Ascending aorta (tissue), 2 donors: ENCODE measurements around the gene ARRDC3. TPM values are rescaled to one million over a fixed set of nuclear protein-coding genes. Genes with fewer than 3 reads are reported as not detected.

Experiments used
- DNase-seq, 2 donors: peaks; one replicate each; pipeline ENCODE4 v3.0.0-alpha.2; 2019; ENCODE audit warnings: low spot score in 2 of 2
- H3K27ac ChIP-seq, 2 donors: fragments of 200-600 bp; sonication (generic); one replicate each; pipeline ENCODE4 v1.5.1; 2016 to 2017; ENCODE audit warnings: mild to moderate bottlenecking in 1 of 2
- H3K27me3 ChIP-seq: fragments of 200-600 bp; sonication (generic); one replicate; pipeline ENCODE4 v1.5.1; 2017
- H3K36me3 ChIP-seq, 2 donors: fragments of 200-600 bp; sonication (generic); one replicate each; pipeline ENCODE4 v1.5.1; 2016
- H3K4me1 ChIP-seq, 2 donors: fragments of 200-600 bp; sonication (generic); one replicate each; pipeline ENCODE4 v1.5.1; 2016 to 2017; ENCODE audit warnings: mild to moderate bottlenecking in 1 of 2
- H3K4me3 ChIP-seq, 2 donors: fragments of 200-600 bp; sonication (generic); one replicate each; pipeline ENCODE4 v1.5.1; 2016 to 2017; ENCODE audit warnings: mild to moderate bottlenecking in 1 of 2
- H3K9me3 ChIP-seq, 2 donors: fragments of 200-600 bp; sonication (generic); one replicate each; pipeline ENCODE4 v1.5.1; 2016
- intact Hi-C: fragments of 100-400 bp; cut with DNase I; formaldehyde crosslinking; loops from one replicate; pipeline ENCODE4 v1.15.1; 2023
- total RNA-seq: library from RNA; depleted of rRNA; stranded (reverse); fragments of >200 nt; gene quantifications from one replicate; pipeline ENCODE4 v1.1.0, GENCODE V29; 2016
- TF ChIP-seq, protein P1 (sequence below), 3 experiments: fragments of 200-600 bp in 2 of 3; fragments of 450-650 bp in 1 of 3; sonication (generic) in 2 of 3; IDR thresholded peaks; one replicate each; pipeline ENCODE4 v1.5.1; 2016 to 2019; ENCODE audit warnings: antibody characterized with exemption in 3 of 3, mild to moderate bottlenecking in 1 of 3, moderate library complexity in 1 of 3

The ARRDC3 gene
- total RNA-seq, 1 donor from 2014 or later, result 30.1 TPM

DNA sequence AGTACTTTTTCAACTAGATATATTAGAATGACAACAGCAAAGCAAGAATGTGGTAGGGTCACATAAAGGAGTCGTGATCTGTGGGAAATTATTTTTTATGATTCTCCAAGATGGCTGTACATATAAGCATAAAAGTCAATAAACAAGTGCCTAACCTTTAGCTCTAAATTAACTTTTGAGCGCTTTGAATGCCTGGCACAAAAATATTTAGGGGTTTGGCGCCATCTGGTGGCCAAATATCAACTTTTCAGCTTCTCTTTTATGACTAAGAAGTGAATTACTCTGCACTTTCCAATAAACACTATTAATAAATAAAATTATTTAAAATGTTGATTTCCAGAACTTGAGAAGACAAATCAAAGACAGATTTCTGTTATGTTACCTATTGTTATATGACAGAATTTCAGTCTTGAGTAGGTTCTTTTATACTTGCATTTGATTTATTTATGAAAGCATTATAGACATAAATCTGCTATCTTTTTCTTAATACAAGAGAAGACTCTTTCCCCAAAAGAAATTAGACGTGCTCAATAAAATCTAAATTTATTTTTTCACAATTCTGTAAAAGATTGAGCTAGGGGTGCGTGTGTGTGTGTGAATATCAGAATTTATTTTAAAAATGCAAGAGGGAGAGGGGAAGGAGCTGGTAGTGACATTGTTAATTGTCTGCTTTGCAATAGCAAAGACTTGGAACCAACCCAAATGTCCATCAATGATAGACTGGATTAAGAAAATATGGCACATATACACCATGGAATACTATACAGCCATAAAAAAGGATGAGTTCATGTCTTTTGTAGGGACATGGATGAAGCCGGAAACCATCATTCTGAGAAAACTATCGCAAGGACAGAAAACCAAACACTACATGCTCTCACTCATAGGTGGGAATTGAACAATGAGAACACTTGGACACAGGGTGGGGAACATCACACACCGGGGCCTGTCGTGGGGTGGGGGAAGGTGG lies 36.7 kb upstream of the ARRDC3 start:
- DNase-seq, result peak in 1 of 2 donors; percentile 72
- Histone ChIP-seq H3K4me1 (no peaks in the 10 kb centered on the region), H3K36me3 (no peaks in the 10 kb centered on the region), H3K27me3 (no peaks in the 10 kb centered on the region), H3K27ac (no peak overlapping the region), H3K4me3 (no peak overlapping the region), H3K9me3 (no peaks in the 10 kb centered on the region)
- TF ChIP-seq, protein P1, sequence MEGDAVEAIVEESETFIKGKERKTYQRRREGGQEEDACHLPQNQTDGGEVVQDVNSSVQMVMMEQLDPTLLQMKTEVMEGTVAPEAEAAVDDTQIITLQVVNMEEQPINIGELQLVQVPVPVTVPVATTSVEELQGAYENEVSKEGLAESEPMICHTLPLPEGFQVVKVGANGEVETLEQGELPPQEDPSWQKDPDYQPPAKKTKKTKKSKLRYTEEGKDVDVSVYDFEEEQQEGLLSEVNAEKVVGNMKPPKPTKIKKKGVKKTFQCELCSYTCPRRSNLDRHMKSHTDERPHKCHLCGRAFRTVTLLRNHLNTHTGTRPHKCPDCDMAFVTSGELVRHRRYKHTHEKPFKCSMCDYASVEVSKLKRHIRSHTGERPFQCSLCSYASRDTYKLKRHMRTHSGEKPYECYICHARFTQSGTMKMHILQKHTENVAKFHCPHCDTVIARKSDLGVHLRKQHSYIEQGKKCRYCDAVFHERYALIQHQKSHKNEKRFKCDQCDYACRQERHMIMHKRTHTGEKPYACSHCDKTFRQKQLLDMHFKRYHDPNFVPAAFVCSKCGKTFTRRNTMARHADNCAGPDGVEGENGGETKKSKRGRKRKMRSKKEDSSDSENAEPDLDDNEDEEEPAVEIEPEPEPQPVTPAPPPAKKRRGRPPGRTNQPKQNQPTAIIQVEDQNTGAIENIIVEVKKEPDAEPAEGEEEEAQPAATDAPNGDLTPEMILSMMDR (IDR thresholded peaks at IDR 0.05), result peak; percentile 64 to 72 (median 65)
- intact Hi-C loops, result loop anchor here (1.0 to 10.0 kb wide), 4 partner anchors 485 to 978 kb away; no protein-coding TSS in a partner anchor

DNA sequence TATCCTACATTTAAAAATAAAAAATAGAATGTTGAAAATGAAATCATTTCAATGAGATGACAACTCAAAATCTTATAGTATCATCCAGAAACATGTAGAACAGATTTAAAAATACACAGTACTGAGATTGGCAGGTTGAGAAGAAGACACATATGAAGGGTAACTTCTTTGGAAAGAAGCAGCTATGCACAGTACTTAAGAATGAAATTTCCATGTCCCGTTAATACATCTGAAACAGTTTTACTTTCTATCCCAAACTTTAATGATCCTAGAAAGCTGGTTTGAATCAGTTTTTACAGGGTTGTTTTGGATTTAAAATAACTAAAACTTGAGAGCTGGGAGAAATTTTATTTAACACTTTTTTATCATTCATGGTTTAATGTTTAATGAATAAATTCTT lies 36.0 kb upstream of the ARRDC3 start:
- Histone ChIP-seq H3K27me3 (no peaks in the 10 kb centered on the region), H3K36me3 (no peaks in the 10 kb centered on the region), H3K9me3 (no peaks in the 10 kb centered on the region), H3K4me1 (no peaks in the 10 kb centered on the region), H3K27ac (no peak overlapping the region), H3K4me3 (no peak overlapping the region)
- no peak for DNase-seq
- intact Hi-C loops, result loop anchor here (1.0 to 10.0 kb wide), 2 partner anchors 484 to 553 kb away; no protein-coding TSS in a partner anchor
- TF ChIP-seq, protein P1 (IDR thresholded peaks at IDR 0.05), result no peak

DNA sequence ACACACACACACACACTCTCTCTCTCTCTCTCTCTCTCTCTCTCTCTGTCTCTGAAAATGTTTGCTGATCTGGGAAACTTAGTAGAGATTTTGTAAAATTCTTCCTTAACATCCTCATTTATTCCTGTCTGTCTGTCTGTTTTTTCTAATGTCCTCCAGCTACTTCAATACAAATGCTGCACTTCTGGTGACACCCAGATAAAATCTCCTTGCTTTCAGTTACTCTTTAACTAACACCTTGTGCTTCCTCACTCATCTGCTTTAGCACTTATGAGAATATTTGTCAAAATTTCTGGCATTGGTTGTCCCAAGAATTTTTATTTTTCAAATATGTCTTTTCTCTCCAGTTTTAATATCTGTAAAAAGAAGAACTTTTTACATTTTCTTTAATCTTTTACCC lies 35.0 kb upstream of the ARRDC3 start:
- no peaks in the 10 kb centered on the region for H3K36me3 ChIP-seq
- DNase-seq, result no peak
- TF ChIP-seq, protein P1 (IDR thresholded peaks at IDR 0.05), result no peak
- no peaks in the 10 kb centered on the region for H3K4me1 ChIP-seq
- intact Hi-C loops, result loop anchor here (10.0 kb wide), 1 partner anchor 483 kb away; no protein-coding TSS in a partner anchor
- no peaks in the 10 kb centered on the region for H3K27me3 ChIP-seq
- no peak overlapping the region for H3K27ac ChIP-seq
- no peak overlapping the region for H3K4me3 ChIP-seq
- H3K9me3 ChIP-seq, result no peaks in the 10 kb centered on the region

DNA sequence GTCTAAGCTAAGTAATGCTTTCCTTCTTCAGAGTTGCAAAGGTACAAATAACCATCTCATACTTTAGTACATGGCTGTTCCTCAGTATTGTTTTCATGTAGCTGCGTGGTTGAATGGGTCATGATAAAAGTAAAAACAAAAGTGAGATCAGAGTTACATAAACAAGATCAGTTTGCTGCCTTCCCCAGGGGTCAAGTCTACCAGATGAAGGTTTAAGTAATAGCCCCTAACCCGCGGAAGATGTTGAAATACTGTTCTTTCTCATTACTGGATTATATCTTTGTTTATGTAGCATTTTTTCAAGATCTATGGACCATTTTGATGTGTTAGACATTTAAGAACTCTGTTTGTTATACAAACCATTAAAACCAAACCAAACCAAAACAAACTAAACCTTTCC lies 34.1 kb upstream of the ARRDC3 start:
- no peaks in the 10 kb centered on the region for H3K4me1 ChIP-seq
- TF ChIP-seq, protein P1 (IDR thresholded peaks at IDR 0.05), result no peak
- H3K36me3 ChIP-seq, result no peaks in the 10 kb centered on the region
- no peak overlapping the region for H3K27ac ChIP-seq
- H3K27me3 ChIP-seq, result no peaks in the 10 kb centered on the region
- DNase-seq, result no peak
- intact Hi-C loops, result loop anchor here (10.0 kb wide), 1 partner anchor 482 kb away; no protein-coding TSS in a partner anchor
- no peak overlapping the region for H3K4me3 ChIP-seq
- no peaks in the 10 kb centered on the region for H3K9me3 ChIP-seq

DNA sequence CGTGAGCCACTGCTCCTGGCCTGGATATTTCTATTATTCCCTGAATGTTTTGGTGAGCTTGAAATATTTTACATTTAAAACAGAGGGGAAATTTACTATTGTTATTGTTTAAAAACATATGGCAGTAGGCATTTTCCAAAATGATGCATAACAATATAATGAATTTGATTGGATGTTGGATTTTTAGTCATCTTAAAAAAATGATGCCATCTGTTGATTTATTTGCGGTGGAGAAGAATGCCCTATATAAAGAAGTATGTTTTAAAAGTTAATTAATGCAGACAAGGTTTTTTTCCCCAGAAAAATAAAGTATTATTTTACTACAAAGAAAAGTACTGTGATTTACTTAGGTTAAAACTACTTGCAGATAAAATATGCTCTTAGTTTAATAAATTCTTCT lies 33.4 kb upstream of the ARRDC3 start:
- no peak overlapping the region for H3K27ac ChIP-seq
- H3K27me3 ChIP-seq, result no peaks in the 10 kb centered on the region
- DNase-seq, result no peak
- H3K9me3 ChIP-seq, result no peaks in the 10 kb centered on the region
- H3K4me1 ChIP-seq, result no peaks in the 10 kb centered on the region
- no peaks in the 10 kb centered on the region for H3K36me3 ChIP-seq
- TF ChIP-seq, protein P1 (IDR thresholded peaks at IDR 0.05), result no peak
- H3K4me3 ChIP-seq, result no peak overlapping the region
- intact Hi-C loops, result loop anchor here (10.0 kb wide), 1 partner anchor 482 kb away; no protein-coding TSS in a partner anchor
